ENCODE data around the gene OASL.
"Not testable (repeated sequence)": the region's sequence is repeated elsewhere in the genome, so short reads cannot be mapped to it uniquely, and the experiment has no call there.

DNA sequence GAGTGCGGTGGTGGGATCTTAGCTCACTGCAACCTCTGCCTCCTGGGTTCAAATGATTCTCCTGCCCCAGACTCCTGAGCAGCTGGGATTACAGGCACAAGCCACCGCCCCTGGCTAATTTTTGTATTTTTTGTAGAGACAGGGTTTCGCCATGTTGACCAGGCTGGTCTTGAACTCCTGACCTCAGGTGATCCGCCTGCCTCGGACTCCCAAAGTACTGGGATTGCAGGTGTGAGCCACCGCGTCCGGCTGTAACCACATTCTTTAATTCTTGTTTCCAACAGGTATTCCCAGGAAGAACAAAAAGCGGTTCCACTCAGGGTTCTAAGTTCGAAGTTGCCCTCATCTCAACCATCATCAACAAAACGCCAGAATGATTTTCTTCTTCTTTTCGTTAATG is 25.5 kb upstream of the OASL start:
- TF ChIP-seq, protein P1, sequence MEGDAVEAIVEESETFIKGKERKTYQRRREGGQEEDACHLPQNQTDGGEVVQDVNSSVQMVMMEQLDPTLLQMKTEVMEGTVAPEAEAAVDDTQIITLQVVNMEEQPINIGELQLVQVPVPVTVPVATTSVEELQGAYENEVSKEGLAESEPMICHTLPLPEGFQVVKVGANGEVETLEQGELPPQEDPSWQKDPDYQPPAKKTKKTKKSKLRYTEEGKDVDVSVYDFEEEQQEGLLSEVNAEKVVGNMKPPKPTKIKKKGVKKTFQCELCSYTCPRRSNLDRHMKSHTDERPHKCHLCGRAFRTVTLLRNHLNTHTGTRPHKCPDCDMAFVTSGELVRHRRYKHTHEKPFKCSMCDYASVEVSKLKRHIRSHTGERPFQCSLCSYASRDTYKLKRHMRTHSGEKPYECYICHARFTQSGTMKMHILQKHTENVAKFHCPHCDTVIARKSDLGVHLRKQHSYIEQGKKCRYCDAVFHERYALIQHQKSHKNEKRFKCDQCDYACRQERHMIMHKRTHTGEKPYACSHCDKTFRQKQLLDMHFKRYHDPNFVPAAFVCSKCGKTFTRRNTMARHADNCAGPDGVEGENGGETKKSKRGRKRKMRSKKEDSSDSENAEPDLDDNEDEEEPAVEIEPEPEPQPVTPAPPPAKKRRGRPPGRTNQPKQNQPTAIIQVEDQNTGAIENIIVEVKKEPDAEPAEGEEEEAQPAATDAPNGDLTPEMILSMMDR (IDR thresholded peaks at IDR 0.05) = not testable (repeated sequence)
- not testable (repeated sequence) for TF ChIP-seq ZFX (IDR thresholded peaks at IDR 0.05; ENCODE audit: borderline replicate concordance)

All from 22Rv1 (cell line).